ENCODE data around the gene TBC1D30.

TBC1D30 gene

GRCh38 chr12:64825143-64826021 is 935 bp downstream of the TBC1D30 start:
- DNase-seq (ENCODE audit: low read depth, low spot score), result no peak
- in situ Hi-C loops (cut with HindIII; ENCODE audit: low sequenced_read_pairs), result no loop called here
- H3K4me3 ChIP-seq (ENCODE audit: low read depth, low read length), result no peak overlapping the region
- no peak for TF ChIP-seq CTCF (IDR thresholded peaks at IDR 0.05; ENCODE audit: low read depth, low read length)

- peak; percentile 61 for DNase-seq (ENCODE audit: low read depth, low spot score)
- TF ChIP-seq CTCF (IDR thresholded peaks at IDR 0.05; ENCODE audit: low read depth, low read length), result no peak
- no peak overlapping the region for H3K4me3 ChIP-seq (ENCODE audit: low read depth, low read length)
- in situ Hi-C loops (cut with HindIII; ENCODE audit: low sequenced_read_pairs), result no loop called here
These were observed 1.8 kb downstream of the TBC1D30 start for GRCh38 chr12:64826234-64826633.

- H3K4me3 ChIP-seq (ENCODE audit: low read depth, low read length), result no peak overlapping the region
- DNase-seq (ENCODE audit: low read depth, low spot score), result no peak
- in situ Hi-C loops (cut with HindIII; ENCODE audit: low sequenced_read_pairs), result no loop called here
- TF ChIP-seq CTCF (IDR thresholded peaks at IDR 0.05; ENCODE audit: low read depth, low read length), result no peak
These were observed 4.3 kb downstream of the TBC1D30 start for GRCh38 chr12:64828713-64829112.

GRCh38 chr12:64833928-64834327 is 9.5 kb downstream of the TBC1D30 start:
- in situ Hi-C loops (cut with HindIII; ENCODE audit: low sequenced_read_pairs), result no loop called here
- no peak for TF ChIP-seq CTCF (IDR thresholded peaks at IDR 0.05; ENCODE audit: low read depth, low read length)
- H3K4me3 ChIP-seq (ENCODE audit: low read depth, low read length), result no peak overlapping the region
- no peak for DNase-seq (ENCODE audit: low read depth, low spot score)

- no peak overlapping the region for H3K4me3 ChIP-seq (ENCODE audit: low read depth, low read length)
These were observed 11.5 kb downstream of the TBC1D30 start for GRCh38 chr12:64835901-64836300.

GRCh38 chr12:64836856-64837255 is 12.4 kb downstream of the TBC1D30 start:
- no peak for TF ChIP-seq CTCF (IDR thresholded peaks at IDR 0.05; ENCODE audit: low read depth, low read length)
- H3K4me3 ChIP-seq (ENCODE audit: low read depth, low read length), result no peak overlapping the region
- in situ Hi-C loops (cut with HindIII; ENCODE audit: low sequenced_read_pairs), result no loop called here
- DNase-seq (ENCODE audit: low read depth, low spot score), result no peak

More at GRCh38 chr12:64835901-64836300, 11.5 kb downstream of the TBC1D30 start:
- in situ Hi-C loops (cut with HindIII; ENCODE audit: low sequenced_read_pairs), result no loop called here
- DNase-seq (ENCODE audit: low read depth, low spot score), result no peak
- TF ChIP-seq CTCF (IDR thresholded peaks at IDR 0.05; ENCODE audit: low read depth, low read length), result no peak
